Stimulated activated memory B cell treated with anti-CD40 and anti-IgM and Interleukin-4, amounts not matched to agents 10 μg/mL and 1 μg/mL and 100 μg/mL, for 72 hours (primary cell): ENCODE results near the gene RETREG2.

Experiments
- ATAC-seq: fragments of 150-1000 bp; cut with Tn5 transposase; 2 replicates; pipeline ENCODE4 v1.10.0; 2021
- H3K27ac Mint-ChIP-seq: one replicate; pipeline ENCODE4 v1.8.0; 2022; ENCODE audit warnings: mild to moderate bottlenecking, mixed read lengths
- H3K27me3 Mint-ChIP-seq: one replicate; pipeline ENCODE4 v1.8.0; 2022; ENCODE audit warnings: mixed read lengths
- H3K36me3 Mint-ChIP-seq: one replicate; pipeline ENCODE4 v1.8.0; 2022; ENCODE audit warnings: mixed read lengths
- H3K4me1 Mint-ChIP-seq: one replicate; pipeline ENCODE4 v1.8.0; 2022; ENCODE audit warnings: mixed read lengths
- H3K4me3 Mint-ChIP-seq: one replicate; pipeline ENCODE4 v1.8.0; 2022; ENCODE audit warnings: mild to moderate bottlenecking, moderate library complexity, mixed read lengths
- H3K9me3 Mint-ChIP-seq: one replicate; pipeline ENCODE4 v1.8.0; 2022; ENCODE audit warnings: mixed read lengths

RETREG2 gene

GRCh38 chr2:219228041-219228910, 50.2 kb downstream of the RETREG2 start:
- peaks cover 47% of the 10 kb centered on the region for H3K4me1 Mint-ChIP-seq
- no peak for ATAC-seq
- no peaks in the 10 kb centered on the region for H3K9me3 Mint-ChIP-seq
- peak overlapping the region; percentile 99 for H3K4me3 Mint-ChIP-seq
- H3K27me3 Mint-ChIP-seq, result no peaks in the 10 kb centered on the region
- peaks cover 42% of the 10 kb centered on the region for H3K36me3 Mint-ChIP-seq
- peak overlapping the region; percentile 95 for H3K27ac Mint-ChIP-seq

GRCh38 chr2:219228911-219229304, 50.8 kb downstream of the RETREG2 start:
- no peaks in the 10 kb centered on the region for H3K9me3 Mint-ChIP-seq
- H3K36me3 Mint-ChIP-seq, result peaks cover 42% of the 10 kb centered on the region
- H3K4me3 Mint-ChIP-seq, result peak overlapping the region; percentile 99

GRCh38 chr2:219229305-219230058, 51.4 kb downstream of the RETREG2 start, which contains the start of the genes ANKZF1 and ATG9A:
TSS of gene ANKZF1 (plus strand) at chr2:219229806. CDS start at chr2:219230258, 452 bp downstream.
TSS of gene ATG9A (minus strand) at chr2:219229636. CDS start at chr2:219228024, 1,612 bp downstream.
- Mint-ChIP-seq H3K4me1 (peaks cover 47% of the 10 kb centered on the region), H3K27ac (peak within 1 kb of the TSS; percentile 95), H3K27me3 (no peaks in the 10 kb centered on the region), H3K4me3 (peak within 1 kb of the TSS; percentile 99), H3K9me3 (no peaks in the 10 kb centered on the region), H3K36me3 (peaks cover 42% of the 10 kb centered on the region)
- peak; percentile 100 for ATAC-seq

More at GRCh38 chr2:219228911-219229304, 50.8 kb downstream of the RETREG2 start:
- no peaks in the 10 kb centered on the region for H3K27me3 Mint-ChIP-seq
- ATAC-seq, result no peak
- H3K27ac Mint-ChIP-seq, result peak overlapping the region; percentile 95
- peaks cover 47% of the 10 kb centered on the region for H3K4me1 Mint-ChIP-seq

- Mint-ChIP-seq H3K9me3 (no peaks in the 10 kb centered on the region), H3K36me3 (peaks cover 42% of the 10 kb centered on the region), H3K27ac (peak overlapping the region; percentile 95), H3K27me3 (no peaks in the 10 kb centered on the region), H3K4me1 (peaks cover 41% of the 10 kb centered on the region), H3K4me3 (peak overlapping the region; percentile 99)
- peak; percentile 29 for ATAC-seq
Observed at GRCh38 chr2:219230059-219230540, 52.0 kb downstream of the RETREG2 start.

GRCh38 chr2:219234331-219234730, 56.3 kb downstream of the RETREG2 start:
- H3K27ac Mint-ChIP-seq, result no peak overlapping the region
- H3K27me3 Mint-ChIP-seq, result no peaks in the 10 kb centered on the region
- peaks cover 59% of the 10 kb centered on the region for H3K36me3 Mint-ChIP-seq
- H3K4me1 Mint-ChIP-seq, result peaks cover 9% of the 10 kb centered on the region
- ATAC-seq, result no peak
- H3K4me3 Mint-ChIP-seq, result no peak overlapping the region
- H3K9me3 Mint-ChIP-seq, result no peaks in the 10 kb centered on the region
